Stimulated activated CD4-positive, alpha-beta T cell treated with anti-CD3 and anti-CD28 coated beads, Interleukin-2, amount 100 ng/mL, for 4 hours (primary cell): ENCODE results near the gene CEP55.

Source experiments
- DNase-seq: peaks from one replicate; pipeline ENCODE4 v3.0.0-alpha.2; 2020; ENCODE audit warnings: low read depth

Gene CEP55

DNA sequence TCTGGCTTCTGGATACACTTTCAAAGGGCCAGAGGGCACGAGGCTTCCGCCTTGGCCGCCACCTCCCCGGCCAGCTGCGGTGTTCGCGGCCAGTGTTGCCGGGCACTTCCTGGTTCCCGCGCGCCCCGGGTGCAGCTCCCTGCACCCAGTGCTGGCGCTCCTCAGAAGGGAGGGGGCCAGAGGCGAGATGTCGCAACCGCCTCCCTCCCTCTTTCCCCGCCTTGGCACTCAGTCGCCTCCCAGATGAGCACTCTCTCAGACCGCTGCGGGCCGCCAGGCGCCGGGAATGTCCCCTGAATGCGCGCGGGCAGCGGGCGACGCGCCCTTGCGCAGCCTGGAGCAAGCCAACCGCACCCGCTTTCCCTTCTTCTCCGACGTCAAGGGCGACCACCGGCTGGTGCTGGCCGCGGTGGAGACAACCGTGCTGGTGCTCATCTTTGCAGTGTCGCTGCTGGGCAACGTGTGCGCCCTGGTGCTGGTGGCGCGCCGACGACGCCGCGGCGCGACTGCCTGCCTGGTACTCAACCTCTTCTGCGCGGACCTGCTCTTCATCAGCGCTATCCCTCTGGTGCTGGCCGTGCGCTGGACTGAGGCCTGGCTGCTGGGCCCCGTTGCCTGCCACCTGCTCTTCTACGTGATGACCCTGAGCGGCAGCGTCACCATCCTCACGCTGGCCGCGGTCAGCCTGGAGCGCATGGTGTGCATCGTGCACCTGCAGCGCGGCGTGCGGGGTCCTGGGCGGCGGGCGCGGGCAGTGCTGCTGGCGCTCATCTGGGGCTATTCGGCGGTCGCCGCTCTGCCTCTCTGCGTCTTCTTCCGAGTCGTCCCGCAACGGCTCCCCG, 70.2 kb downstream of the CEP55 start, which contains the start of gene FFAR4:
Gene FFAR4 (plus strand): TSS at position 231 of the 842 bp plus-strand sequence. CDS start 56 bp downstream, at position 287.
- no peak for DNase-seq

- no peak for DNase-seq
These were observed 71.1 kb downstream of the CEP55 start for GRCh38 chr10:93567277-93568104.

- DNase-seq = no peak
These were observed 71.6 kb downstream of the CEP55 start for GRCh38 chr10:93568105-93568390.

DNA sequence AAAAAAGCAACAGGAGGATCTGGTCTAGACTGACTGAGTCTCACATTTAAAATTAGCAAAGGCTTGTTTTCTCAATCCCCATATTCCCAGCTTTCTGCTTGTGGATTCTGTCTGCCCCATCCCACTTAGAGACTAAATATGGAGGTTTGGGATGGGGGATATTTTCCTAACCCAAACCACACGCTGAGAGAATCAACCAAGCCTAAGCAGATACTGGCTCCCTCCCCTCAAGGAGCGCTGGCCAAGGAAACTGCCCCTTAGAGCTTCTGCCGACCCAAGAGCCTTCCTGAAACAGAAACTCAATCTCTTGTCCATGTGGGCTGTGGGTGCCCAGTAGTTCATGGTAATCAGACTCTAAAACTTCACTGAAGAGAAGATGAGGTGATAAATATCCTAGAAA, 74.0 kb downstream of the CEP55 start:
- no peak for DNase-seq

DNA sequence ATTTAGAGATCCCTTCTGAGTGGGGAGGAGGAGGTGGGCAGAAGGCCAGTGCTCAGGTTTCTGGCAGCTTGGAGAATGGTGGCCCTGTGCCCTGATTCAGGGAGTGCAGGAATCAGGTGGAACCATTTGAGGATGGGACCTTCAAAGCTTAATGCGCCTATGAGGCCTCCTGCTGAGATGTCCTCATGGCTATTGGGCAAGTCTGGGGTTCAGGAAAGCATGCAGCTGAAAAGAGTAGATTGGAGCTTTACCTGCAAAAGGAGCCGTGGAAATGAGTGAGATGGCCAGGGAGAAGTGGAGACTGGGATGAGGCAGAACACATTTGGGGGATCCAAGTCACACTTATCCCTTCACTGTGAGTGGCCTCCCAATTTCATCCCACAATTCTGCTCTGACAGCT, 76.2 kb downstream of the CEP55 start:
- no peak for DNase-seq

DNA sequence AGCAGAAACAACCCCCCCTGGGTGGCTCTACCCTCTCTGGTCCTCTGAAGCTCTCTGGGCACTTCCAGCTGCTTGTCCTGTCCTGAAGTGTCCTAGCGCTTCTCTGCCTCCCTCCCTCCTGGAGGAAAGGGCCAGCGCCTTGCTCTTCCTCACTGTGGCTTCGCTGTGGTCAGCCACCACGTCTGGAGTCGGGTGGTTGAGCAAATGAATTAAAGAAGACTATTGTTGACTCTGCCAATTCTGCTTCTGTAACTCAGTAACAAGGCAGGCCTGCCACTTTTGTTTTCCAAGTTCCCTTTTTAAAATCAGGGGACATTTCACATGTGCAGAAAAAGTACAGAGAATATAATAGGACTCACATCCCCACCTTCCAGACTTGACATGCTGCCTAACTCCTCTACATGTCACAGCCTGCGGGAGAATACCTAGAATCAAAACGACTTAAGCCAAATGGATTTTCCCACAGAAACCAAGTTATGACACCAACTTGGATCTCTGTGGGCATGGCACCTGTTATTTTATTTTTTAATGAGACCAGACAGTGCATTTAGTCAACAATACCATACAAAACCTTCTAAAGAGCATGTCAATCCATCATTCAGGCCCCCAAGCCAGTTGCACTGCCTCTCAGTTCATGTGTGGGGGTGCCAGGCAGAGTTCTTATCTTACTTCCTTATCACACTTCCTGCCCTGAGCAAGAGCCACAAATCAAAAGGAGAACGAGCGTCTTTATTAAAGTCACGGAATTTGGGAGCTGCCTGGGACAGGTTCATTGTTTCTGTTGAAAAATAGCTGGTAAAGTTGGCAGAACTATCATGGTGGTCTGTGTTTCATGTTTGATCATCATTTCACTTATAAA, 76.9 kb downstream of the CEP55 start:
- no peak for DNase-seq

GRCh38 chr10:93573924-93574323, 77.5 kb downstream of the CEP55 start:
- no peak for DNase-seq

- no peak for DNase-seq
These were observed 80.5 kb downstream of the CEP55 start for GRCh38 chr10:93576888-93577287.

- DNase-seq = no peak
These were observed 81.2 kb downstream of the CEP55 start for GRCh38 chr10:93577565-93577964.
